NCI-H128 (cell line): Measurements from ENCODE around the gene UTS2.

Experiments used
- DNase-seq: peaks from one replicate; lab custom pipeline; 2025; ENCODE audit not compliant: unreplicated experiment; lab: John Stamatoyannopoulos, UW

The UTS2 gene

DNA sequence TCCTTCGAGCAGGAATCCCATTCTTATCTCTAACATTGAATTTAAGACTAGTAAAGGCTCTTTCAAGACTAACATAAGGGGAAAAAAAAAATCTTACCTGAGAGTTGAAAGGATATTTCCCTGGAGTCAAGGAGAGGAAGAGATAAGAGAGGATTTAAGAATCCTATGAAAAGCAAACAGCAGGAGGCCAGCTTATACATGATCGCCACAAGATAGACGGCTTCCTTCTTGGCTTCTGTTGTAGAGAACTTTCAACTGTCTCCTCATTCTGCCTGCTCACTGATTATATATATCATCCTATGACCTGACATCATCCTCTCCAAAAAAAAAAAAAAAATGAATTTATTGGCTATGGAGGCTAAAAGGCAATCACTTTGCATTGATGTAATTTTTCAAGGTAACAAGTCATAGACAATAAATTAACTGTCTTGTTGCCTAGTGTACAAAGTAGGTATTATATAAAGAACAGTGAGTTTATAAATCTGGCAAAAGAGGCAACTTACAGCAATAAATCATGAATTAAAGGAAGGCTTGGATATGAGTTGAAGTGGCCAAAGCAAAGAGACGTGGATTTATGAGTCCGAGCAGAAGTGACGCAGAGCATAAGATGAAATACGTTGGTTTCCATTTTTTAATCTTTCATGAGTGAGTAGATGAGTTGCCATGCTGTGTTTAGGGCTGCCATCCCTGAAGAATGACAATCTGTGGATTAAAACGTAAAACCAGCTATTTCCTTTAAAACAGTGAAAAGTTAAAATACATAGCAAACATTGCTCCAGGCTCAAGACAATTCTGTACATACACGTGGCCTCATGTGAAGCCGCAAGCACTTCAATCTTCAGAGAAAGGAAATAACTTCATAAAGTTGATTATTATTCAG is at the start of gene UTS2:
Gene UTS2, minus strand, starts transcription at position 262 of the 880 bp plus-strand sequence. Its CDS starts 62 bp downstream, at position 200.
- no peak for DNase-seq

DNA sequence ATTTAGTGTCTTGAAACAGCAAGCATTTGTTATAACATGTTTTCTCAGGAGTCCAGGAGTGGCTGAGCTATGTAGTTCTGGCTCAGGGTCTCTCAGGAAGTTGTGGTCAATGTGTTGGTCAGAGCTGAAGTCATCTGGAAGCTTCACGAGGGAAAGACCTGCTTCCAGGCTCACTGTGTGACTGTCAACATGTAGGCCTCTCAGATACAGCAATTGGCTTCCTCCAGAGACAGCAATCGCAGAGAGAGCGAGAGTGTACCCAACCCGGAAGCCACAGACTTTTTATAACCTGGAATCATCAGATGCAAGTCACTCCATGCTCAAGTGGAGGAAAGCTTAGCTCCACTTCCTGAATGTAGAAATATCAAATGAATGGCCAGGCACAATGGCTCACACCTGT is 46.9 kb upstream of the UTS2 start:
- no peak for DNase-seq

- DNase-seq: no peak
These were observed 46.1 kb upstream of the UTS2 start for GRCh38 chr1:7898962-7899361.

GRCh38 chr1:7896994-7897393 is 44.1 kb upstream of the UTS2 start:
- no peak for DNase-seq

- no peak for DNase-seq
These were observed 40.8 kb upstream of the UTS2 start for GRCh38 chr1:7893529-7894180.

GRCh38 chr1:7891804-7892203 is 38.9 kb upstream of the UTS2 start:
- DNase-seq: no peak

DNA sequence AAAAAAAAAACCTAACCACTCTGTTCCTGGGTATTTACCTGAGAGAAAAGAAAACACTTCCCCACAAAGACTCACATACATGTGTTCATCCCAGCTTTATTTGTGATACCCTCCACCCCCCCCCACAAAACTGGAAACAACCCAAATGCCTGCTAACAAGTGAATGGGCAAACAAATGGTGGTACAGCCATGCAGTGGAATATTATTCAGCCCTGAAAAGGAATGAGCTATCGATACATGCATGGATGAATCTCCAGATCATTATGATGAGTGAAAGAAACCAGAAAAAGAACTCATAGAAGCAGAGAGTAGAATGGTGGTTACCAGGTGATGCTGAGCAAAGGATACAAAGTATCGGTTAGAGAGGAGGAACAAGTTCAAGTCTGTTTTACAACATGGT is 38.0 kb upstream of the UTS2 start:
- DNase-seq: no peak

DNA sequence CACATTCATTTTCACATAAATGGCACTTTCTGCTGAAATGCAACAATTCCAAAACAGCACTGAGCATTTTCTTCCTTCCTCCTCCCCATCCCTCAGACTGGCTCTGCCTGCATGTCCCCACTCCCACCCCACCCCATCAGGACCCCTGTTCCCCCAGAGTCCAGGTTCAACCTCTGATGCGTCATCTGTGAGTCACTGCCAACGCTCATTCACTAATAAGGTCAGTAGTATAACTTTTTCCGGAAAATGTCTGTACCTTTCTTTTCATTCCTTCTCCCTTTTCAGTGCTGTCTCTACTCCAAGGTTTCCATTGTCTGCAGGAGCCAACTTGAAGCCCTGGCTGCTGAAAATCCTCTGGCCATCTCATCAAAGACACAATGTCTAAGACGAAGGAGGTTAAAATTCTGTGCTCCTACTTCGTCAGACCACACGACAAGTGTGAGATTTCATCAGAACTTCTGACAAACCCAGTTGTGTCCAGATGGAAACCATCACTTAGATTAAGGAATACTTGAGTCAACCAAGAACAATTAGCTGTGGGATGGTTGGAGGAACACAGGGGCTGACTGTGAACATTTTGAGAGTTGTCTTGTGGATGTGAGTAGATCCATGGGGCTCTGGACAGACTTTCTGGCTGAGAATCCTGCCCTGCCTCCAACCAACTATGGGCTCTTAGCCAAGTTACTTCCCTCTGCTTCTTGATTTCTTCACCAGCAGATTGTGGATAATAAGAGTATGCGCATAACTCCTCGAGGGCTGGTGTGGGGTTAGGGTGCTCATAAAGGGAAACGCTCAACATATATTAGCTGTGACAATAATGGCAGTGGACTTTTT is 35.6 kb upstream of the UTS2 start:
- DNase-seq: no peak

DNA sequence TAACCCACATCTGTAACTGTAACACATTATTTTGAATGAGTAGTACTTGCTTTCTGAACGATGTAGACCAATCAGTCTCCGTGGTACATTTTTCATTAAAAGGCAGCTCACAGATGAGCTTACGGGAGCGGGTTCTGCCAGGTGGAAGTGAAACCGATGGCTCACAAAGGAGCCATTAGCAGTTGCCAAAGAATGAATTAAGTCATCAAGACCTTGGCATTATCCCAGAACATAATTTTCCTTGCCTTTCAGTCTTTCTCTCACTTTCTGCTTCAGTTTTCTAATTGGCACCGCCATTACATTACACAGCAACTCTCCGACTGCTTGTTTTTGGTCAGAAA is 33.5 kb upstream of the UTS2 start:
- DNase-seq: no peak

DNA sequence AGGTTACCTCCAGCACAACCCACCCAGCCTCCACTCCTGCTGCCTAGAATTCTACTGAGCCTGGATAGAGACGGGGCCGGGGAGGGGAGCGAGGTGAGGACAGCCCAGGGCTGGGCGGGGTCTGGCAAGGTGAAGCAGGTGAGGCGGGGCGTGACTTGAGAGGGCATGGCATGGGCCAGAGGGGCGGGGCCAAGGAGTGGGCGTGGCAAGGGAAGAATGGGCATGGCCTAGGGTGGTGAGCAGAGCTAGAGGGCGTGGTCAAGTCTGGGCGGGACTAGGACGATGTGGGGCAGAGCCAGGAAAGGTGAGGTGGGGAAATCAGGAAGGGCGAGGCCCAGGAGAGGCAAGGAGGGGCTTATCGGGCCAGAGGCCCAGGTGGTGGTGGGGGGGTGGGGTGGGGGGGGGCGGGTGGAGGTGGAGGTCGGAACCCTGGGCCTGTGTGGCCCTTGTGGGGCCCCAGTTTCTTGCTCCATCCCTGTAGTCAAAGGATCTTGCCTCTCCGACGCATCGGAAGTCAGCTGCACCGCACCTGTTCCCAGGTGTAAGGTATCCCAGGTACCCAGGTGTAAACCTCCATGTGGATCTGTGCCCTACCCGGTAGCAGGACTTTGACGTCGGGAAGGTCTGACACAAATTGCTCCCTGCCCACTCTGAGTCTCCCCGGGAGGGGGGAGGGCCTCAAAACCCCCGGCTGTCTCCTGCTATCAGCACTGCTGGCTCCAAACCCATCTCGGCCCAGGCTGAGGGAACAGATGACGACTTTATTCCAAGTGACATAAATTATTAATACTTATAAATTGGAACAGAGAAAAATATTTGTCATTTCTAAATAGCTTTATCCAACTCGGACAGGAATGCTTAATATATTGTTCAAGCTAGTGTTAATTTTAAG is 32.9 kb upstream of the UTS2 start:
- DNase-seq: no peak

DNA sequence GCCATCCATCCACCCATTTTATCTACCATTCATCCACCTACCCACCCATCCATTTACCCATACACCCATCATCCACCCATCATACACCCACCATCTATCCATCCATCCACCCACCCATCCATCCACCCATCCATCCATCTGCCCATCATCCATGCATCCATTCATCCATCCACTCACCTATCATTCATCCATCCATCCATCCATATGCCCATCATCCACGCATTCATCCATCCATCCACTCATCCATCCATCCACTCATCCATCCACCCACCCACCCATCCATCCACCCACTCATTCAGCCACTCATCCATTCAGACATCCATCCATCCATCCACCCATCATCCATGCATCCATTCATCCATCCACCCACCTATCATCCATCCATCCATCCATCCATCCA is 31.9 kb upstream of the UTS2 start:
- DNase-seq: no peak

- DNase-seq: no peak
These were observed 26.4 kb upstream of the UTS2 start for GRCh38 chr1:7879228-7879627.

GRCh38 chr1:7878027-7878426 is 25.2 kb upstream of the UTS2 start:
- no peak for DNase-seq

- no peak for DNase-seq
These were observed 21.2 kb upstream of the UTS2 start for GRCh38 chr1:7873801-7874795.

DNA sequence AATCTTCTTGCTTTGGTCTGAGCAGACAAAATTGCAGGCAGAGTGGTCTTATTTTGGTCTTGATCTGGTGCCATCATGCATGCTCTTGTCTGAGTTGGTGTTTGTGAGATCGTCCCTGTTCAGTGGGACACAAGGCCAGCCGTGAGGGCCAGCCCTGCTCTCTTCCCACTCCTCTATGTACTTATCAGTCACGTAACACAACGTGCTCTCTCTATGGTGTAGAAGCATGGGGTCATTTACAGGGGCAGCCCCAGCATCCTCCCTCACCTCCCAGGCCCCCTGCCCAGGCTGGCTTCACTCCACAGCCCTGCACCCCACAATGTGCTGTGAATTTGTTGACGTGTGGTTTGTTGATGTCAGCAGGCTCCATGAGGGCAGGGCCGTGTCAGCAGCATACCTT is 18.3 kb upstream of the UTS2 start:
- DNase-seq: no peak

DNA sequence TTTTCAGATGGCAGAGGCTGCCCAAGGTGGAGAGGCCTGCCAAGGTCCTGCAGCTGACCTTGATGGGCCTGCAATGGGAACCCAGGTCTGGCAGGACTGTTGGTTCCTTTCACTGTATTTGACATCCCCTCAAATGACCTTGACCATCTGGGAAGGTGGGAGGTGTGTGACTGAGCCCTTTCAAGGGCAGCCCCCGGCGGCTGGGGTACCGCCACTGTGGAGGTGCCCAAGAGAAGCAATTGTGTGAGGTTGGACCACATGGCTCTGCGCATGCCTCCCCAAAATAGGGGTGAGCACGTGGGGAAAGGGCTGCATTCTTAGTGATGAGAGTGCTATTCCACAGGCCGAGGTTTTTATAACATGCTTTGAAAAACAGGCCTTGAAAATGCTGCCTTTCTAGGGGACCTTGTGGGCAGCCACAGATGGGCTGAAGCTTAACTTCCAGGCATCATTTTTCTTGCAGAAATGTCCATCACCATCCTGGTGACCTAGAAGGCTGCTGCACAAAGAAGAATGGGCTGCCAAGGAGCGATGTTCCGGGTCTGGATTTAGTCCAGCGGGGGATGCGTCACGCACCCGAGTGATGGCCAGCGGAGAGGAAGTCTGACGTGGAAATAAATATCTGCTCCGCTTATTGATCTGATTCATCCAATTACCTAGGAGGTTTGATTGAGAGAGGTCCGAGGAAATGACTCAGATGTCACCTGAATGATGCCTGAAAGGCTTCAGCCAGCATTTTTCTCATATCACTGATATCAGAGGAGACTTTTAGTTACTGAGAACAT is 16.5 kb upstream of the UTS2 start:
- no peak for DNase-seq

- DNase-seq: no peak
These were observed 15.4 kb upstream of the UTS2 start for GRCh38 chr1:7868070-7868780.

- DNase-seq: no peak
These were observed 13.1 kb upstream of the UTS2 start for GRCh38 chr1:7865978-7866377.
